Endothelial cell of umbilical vein (primary cell): ENCODE results near the gene JCAD.

ENCODE experiments used
- EZH2 ChIP-seq: IDR thresholded peaks from 2 replicates; pipeline ENCODE4 v1.6.1; 2012; ENCODE audit warnings: borderline replicate concordance, low read depth, mild to moderate bottlenecking, moderate library complexity, low read length, inconsistent platforms; ENCODE audit not compliant: severe bottlenecking
- POLR2A ChIP-seq: IDR thresholded peaks from 2 replicates; pipeline ENCODE4 v1.6.1; 2012; ENCODE audit warnings: low read depth, mild to moderate bottlenecking, control low read depth, low read length
- TF ChIP-seq, protein P1 (sequence below), 2 donors: IDR thresholded peaks; 1 replicate in 1 of 2; 2 replicates in 1 of 2; pipeline ENCODE4 v1.5.1; 2011; ENCODE audit warnings: low read length in 2 of 2, mild to moderate bottlenecking in 2 of 2, moderate library complexity in 2 of 2, control low read depth in 1 of 2, inconsistent platforms in 1 of 2, low read depth in 1 of 2; ENCODE audit not compliant: insufficient read depth in 1 of 2; ENCODE audit errors: extremely low read depth in 1 of 2

DNA sequence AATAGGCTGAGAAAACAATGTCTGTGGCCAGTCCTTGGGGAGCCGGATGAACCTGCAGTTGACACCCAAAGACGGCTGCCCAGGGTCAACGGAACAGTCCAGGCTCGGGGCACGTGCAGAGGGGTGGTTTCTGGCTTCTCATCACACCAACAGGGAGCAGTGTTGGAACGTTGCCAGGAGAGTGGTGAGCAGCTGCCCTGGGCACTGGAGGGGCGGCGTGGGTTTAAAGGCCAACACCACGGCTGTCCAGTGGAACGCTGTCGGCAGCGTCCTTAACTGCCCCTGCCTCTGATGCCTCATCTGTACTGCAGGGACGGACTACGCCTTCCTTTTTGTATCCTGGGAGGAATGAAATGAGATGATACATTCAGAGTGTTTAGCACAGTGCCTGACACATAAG is 19.8 kb downstream of the JCAD start:
- TF ChIP-seq, protein P1, sequence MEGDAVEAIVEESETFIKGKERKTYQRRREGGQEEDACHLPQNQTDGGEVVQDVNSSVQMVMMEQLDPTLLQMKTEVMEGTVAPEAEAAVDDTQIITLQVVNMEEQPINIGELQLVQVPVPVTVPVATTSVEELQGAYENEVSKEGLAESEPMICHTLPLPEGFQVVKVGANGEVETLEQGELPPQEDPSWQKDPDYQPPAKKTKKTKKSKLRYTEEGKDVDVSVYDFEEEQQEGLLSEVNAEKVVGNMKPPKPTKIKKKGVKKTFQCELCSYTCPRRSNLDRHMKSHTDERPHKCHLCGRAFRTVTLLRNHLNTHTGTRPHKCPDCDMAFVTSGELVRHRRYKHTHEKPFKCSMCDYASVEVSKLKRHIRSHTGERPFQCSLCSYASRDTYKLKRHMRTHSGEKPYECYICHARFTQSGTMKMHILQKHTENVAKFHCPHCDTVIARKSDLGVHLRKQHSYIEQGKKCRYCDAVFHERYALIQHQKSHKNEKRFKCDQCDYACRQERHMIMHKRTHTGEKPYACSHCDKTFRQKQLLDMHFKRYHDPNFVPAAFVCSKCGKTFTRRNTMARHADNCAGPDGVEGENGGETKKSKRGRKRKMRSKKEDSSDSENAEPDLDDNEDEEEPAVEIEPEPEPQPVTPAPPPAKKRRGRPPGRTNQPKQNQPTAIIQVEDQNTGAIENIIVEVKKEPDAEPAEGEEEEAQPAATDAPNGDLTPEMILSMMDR (IDR thresholded peaks at IDR 0.05; ENCODE audit: extremely low read depth in 1 of 2, insufficient read depth in 1 of 2, low read depth in 1 of 2, low read length in 2 of 2), result no peak
- TF ChIP-seq POLR2A, result no peak
- TF ChIP-seq EZH2, result no peak
